Sigmoid colon (tissue), 7 donors: ENCODE data around the gene PIAS2. TPM values are rescaled to one million over a fixed set of nuclear protein-coding genes. Genes with fewer than 3 reads are reported as not detected.

ENCODE experiments used
- DNase-seq: peaks from one replicate; pipeline ENCODE4 v3.0.0-alpha.2; 2019
- H3K27ac ChIP-seq, 4 donors: fragments of 200-600 bp; sonication (generic); one replicate each; pipeline ENCODE4 v1.5.1; 2016 to 2019; ENCODE audit warnings: mild to moderate bottlenecking in 1 of 4
- H3K27me3 ChIP-seq, 3 donors: fragments of 200-600 bp; sonication (generic); one replicate each; pipeline ENCODE4 v1.5.1; 2019; ENCODE audit warnings: mild to moderate bottlenecking in 1 of 3
- H3K36me3 ChIP-seq, 4 donors: fragments of 200-600 bp; sonication (generic); one replicate each; pipeline ENCODE4 v1.5.1; 2016 to 2019
- H3K4me1 ChIP-seq, 4 donors: fragments of 200-600 bp; sonication (generic); one replicate each; pipeline ENCODE4 v1.5.1; 2017 to 2019
- H3K4me3 ChIP-seq, 4 donors: fragments of 200-600 bp; sonication (generic); one replicate each; pipeline ENCODE4 v1.5.1; 2017 to 2019; ENCODE audit warnings: mild to moderate bottlenecking in 2 of 4, moderate library complexity in 1 of 4
- H3K9me3 ChIP-seq, 4 donors: fragments of 200-600 bp in 3 of 4; sonication (generic) in 3 of 4; one replicate each; pipeline versions ENCODE4 v1.5.1 to v1.6.1; 2013 to 2019
- EP300 ChIP-seq, 4 donors: sonication (generic); formaldehyde crosslinking; IDR thresholded peaks; one replicate each; pipeline ENCODE4 v1.6.1; 2017; ENCODE audit warnings: antibody characterized with exemption in 4 of 4
- POLR2A ChIP-seq, 2 donors: fragments of 450-650 bp; IDR thresholded peaks; one replicate each; pipeline ENCODE4 v1.6.1; 2016; ENCODE audit warnings: antibody characterized with exemption in 2 of 2, mild to moderate bottlenecking in 2 of 2, moderate library complexity in 2 of 2
- POLR2AphosphoS5 ChIP-seq, 4 donors: sonication (generic); formaldehyde crosslinking; IDR thresholded peaks; one replicate each; pipeline ENCODE4 v1.6.1; 2017; ENCODE audit warnings: antibody characterized with exemption in 4 of 4
- WGBS, 2 donors: extraction: QIAGEN DNeasy Blood & Tissue Kit; methylation state at CpG; one replicate each; pipeline ENCODE4 v1.1.7; 2013; 5-methylcytosine and 5-hydroxymethylcytosine counted together
- intact Hi-C: fragments of 100-400 bp; cut with DNase I; formaldehyde crosslinking; loops from one replicate; pipeline ENCODE4 v1.15.1; 2023
- polyA plus RNA-seq, 3 donors: library from polyadenylated mRNA; stranded (reverse); fragments of 200-250 nt; gene quantifications; one replicate each; pipeline ENCODE4 v1.2.3, GENCODE V29; 2013
- total RNA-seq, 4 donors: library from RNA; depleted of rRNA; stranded (reverse); fragments of >200 nt; gene quantifications; one replicate each; pipeline ENCODE4 v1.1.0, GENCODE V29; 2016
- TF ChIP-seq, protein P1 (sequence below), 4 experiments: fragments of 450-650 bp in 3 of 4; fragments of 200-600 bp in 1 of 4; IDR thresholded peaks; one replicate each; pipeline ENCODE4 v1.5.1; 2016 to 2019; ENCODE audit warnings: antibody characterized with exemption in 4 of 4, mild to moderate bottlenecking in 3 of 4, moderate library complexity in 2 of 4
- donor health status: healthy with polysubstance abuse.
- donor health status: Bipolar disorder and iron deficiency.
- donor health status: healthy.

Gene PIAS2
- total and polyA plus RNA-seq, 7 donors, result 5.5 to 36.6 (median 30.0) TPM

- Histone ChIP-seq H3K27me3 (no peaks in the 10 kb centered on the region), H3K4me1 (no peaks in the 10 kb centered on the region), H3K4me3 (no peak overlapping the region), H3K36me3 (no peaks in the 10 kb centered on the region), H3K27ac (no peak overlapping the region), H3K9me3 (no peaks in the 10 kb centered on the region)
- no peak for DNase-seq
- WGBS, 2 donors, result 83 to 92% methylated on average over 1 of the region's 1 CpG
- TF ChIP-seq, protein P1, sequence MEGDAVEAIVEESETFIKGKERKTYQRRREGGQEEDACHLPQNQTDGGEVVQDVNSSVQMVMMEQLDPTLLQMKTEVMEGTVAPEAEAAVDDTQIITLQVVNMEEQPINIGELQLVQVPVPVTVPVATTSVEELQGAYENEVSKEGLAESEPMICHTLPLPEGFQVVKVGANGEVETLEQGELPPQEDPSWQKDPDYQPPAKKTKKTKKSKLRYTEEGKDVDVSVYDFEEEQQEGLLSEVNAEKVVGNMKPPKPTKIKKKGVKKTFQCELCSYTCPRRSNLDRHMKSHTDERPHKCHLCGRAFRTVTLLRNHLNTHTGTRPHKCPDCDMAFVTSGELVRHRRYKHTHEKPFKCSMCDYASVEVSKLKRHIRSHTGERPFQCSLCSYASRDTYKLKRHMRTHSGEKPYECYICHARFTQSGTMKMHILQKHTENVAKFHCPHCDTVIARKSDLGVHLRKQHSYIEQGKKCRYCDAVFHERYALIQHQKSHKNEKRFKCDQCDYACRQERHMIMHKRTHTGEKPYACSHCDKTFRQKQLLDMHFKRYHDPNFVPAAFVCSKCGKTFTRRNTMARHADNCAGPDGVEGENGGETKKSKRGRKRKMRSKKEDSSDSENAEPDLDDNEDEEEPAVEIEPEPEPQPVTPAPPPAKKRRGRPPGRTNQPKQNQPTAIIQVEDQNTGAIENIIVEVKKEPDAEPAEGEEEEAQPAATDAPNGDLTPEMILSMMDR (IDR thresholded peaks at IDR 0.05), result no peak
- TF ChIP-seq POLR2A (IDR thresholded peaks at IDR 0.05) (no peak), EP300 (IDR thresholded peaks at IDR 0.05) (no peak), POLR2AphosphoS5 (IDR thresholded peaks at IDR 0.05) (no peak)
- intact Hi-C loops, result no loop called here
Observed at GRCh38 chr18:46794607-46795006, 122.7 kb downstream of the PIAS2 start.

DNA sequence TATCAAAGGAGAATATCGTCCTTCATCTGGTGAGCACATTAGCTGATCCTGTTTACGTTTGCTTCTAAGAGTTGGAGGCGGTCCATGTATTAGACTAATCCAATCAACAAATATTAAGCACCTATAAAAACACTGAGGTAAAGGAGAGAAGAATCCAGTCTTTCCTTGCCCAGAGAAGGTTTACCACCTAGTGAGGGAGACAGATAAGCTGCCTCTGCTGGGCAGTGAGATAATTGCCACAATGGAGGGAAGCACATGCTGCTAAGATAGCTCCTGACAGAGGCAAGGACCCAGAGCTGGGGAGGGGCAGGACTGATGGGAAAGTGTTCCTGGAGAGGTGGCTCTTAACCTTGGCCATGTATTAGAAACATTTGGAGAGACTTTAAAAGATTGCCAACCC is 123.7 kb downstream of the PIAS2 start:
- no peak overlapping the region for H3K27ac ChIP-seq
- no peak for TF ChIP-seq POLR2A (IDR thresholded peaks at IDR 0.05)
- TF ChIP-seq POLR2AphosphoS5 (IDR thresholded peaks at IDR 0.05), result no peak
- TF ChIP-seq, protein P1 (IDR thresholded peaks at IDR 0.05), result no peak
- TF ChIP-seq EP300 (IDR thresholded peaks at IDR 0.05), result no peak
- whole genome bisulfite sequencing, 2 donors, result 87 to 90% methylated on average over 3 of the region's 3 CpGs
- no peak overlapping the region for H3K4me3 ChIP-seq
- no peaks in the 10 kb centered on the region for H3K36me3 ChIP-seq
- H3K4me1 ChIP-seq, result no peaks in the 10 kb centered on the region
- intact Hi-C loops, result no loop called here
- H3K9me3 ChIP-seq, result no peaks in the 10 kb centered on the region
- no peak for DNase-seq
- no peaks in the 10 kb centered on the region for H3K27me3 ChIP-seq

DNA sequence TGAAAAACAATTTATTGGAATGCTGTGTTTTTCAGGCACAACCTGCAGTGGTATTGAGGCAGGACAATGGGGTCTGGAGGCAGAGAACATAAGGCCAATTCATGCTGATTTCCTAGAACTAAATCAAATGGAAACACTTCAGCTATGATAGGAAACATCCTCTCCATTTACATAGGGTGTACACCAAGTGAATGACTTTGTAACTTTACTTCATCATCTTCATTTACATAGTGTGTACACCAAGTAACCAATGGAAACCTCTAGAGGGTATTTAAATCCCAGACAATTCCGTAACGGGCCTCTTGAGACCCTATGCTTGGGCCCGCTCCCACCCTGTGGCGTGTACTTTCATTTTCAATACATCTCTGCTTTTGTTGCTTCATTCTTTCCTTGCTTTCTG is 128.2 kb downstream of the PIAS2 start:
- no peak for TF ChIP-seq EP300 (IDR thresholded peaks at IDR 0.05)
- TF ChIP-seq, protein P1 (IDR thresholded peaks at IDR 0.05), result no peak
- no peak for TF ChIP-seq POLR2A (IDR thresholded peaks at IDR 0.05)
- TF ChIP-seq POLR2AphosphoS5 (IDR thresholded peaks at IDR 0.05), result no peak
- Histone ChIP-seq H3K4me1 (no peaks in the 10 kb centered on the region), H3K27ac (no peak overlapping the region), H3K4me3 (no peak overlapping the region), H3K36me3 (no peaks in the 10 kb centered on the region), H3K9me3 (peaks cover 0 to 3% (median 0%) of the 10 kb centered on the region in 4 donors), H3K27me3 (no peaks in the 10 kb centered on the region)
- 95 to 96% methylated on average over 4 of the region's 4 CpGs for WGBS, 2 donors
- no peak for DNase-seq
- intact Hi-C loops, result no loop called here

GRCh38 chr18:46787674-46788073 is 129.6 kb downstream of the PIAS2 start:
- DNase-seq, result no peak
- Histone ChIP-seq H3K9me3 (peaks cover 0 to 3% (median 0%) of the 10 kb centered on the region in 4 donors), H3K27ac (no peak overlapping the region), H3K27me3 (no peaks in the 10 kb centered on the region), H3K36me3 (no peaks in the 10 kb centered on the region), H3K4me1 (no peaks in the 10 kb centered on the region), H3K4me3 (no peak overlapping the region)
- WGBS, 2 donors, result 78 to 79% methylated on average over 3 of the region's 3 CpGs
- intact Hi-C loops, result no loop called here
- TF ChIP-seq POLR2AphosphoS5 (IDR thresholded peaks at IDR 0.05), result no peak
- no peak for TF ChIP-seq POLR2A (IDR thresholded peaks at IDR 0.05)
- TF ChIP-seq, protein P1 (IDR thresholded peaks at IDR 0.05), result no peak
- no peak for TF ChIP-seq EP300 (IDR thresholded peaks at IDR 0.05)

DNA sequence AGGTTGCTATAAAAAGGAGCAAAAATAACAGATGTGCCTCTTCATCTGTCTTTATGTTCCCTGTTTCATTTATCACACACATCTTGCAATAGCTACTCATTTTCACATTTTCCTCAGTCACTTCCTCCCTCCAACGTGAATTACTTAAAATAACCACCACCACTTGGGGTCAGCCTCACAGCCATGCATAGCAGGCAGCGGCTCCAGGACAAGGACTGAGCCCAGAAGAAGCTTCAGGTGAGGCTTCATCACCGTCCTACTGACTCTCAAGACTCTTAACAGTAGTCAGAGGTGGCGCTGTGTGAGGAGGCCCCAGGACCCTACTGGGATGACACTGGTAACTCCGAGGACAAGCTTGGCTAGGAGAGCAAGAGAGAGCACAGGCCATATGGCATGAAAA is 144.9 kb downstream of the PIAS2 start:
- DNase-seq, result no peak
- Histone ChIP-seq H3K27me3 (no peaks in the 10 kb centered on the region), H3K4me3 (no peak overlapping the region), H3K9me3 (no peaks in the 10 kb centered on the region), H3K36me3 (no peaks in the 10 kb centered on the region), H3K4me1 (no peaks in the 10 kb centered on the region), H3K27ac (no peak overlapping the region)
- WGBS, 2 donors, result 54 to 74% methylated on average over 5 of the region's 5 CpGs
- TF ChIP-seq EP300 (IDR thresholded peaks at IDR 0.05) (no peak), POLR2AphosphoS5 (IDR thresholded peaks at IDR 0.05) (no peak), POLR2A (IDR thresholded peaks at IDR 0.05) (no peak)
- TF ChIP-seq, protein P1 (IDR thresholded peaks at IDR 0.05), result no peak
- intact Hi-C loops, result no loop called here
